Activated naive CD8-positive, alpha-beta T cell treated with anti-CD3 and anti-CD28 coated beads, Interleukin-2, amount 50 U/mL, for 16 hours (primary cell): ENCODE results near the gene SMAD4.
"Not testable (repeated sequence)": the region's sequence is repeated elsewhere in the genome, so short reads cannot be mapped to it uniquely, and the experiment has no call there.

Experiments
- DNase-seq: peaks from one replicate; pipeline ENCODE4 v3.0.0-alpha.2; 2020; ENCODE audit warnings: low read depth, low spot score

SMAD4 gene

GRCh38 chr18:51069885-51070284 lies 39.9 kb downstream of the SMAD4 start:
- no peak for DNase-seq

GRCh38 chr18:51070545-51070944 lies 40.5 kb downstream of the SMAD4 start:
- no peak for DNase-seq

GRCh38 chr18:51072586-51073313 lies 42.7 kb downstream of the SMAD4 start:
- DNase-seq: no peak

GRCh38 chr18:51074605-51075004 lies 44.6 kb downstream of the SMAD4 start:
- no peak for DNase-seq

- no peak for DNase-seq
Measured at GRCh38 chr18:51076503-51076902, 46.5 kb downstream of the SMAD4 start.

- no peak for DNase-seq
Measured at GRCh38 chr18:51077217-51077616, 47.2 kb downstream of the SMAD4 start.

GRCh38 chr18:51078026-51078425 lies 48.0 kb downstream of the SMAD4 start:
- no peak for DNase-seq

- DNase-seq: no peak
Measured at GRCh38 chr18:51082571-51083267, 52.7 kb downstream of the SMAD4 start.

- DNase-seq: no peak
Measured at GRCh38 chr18:51083398-51083797, 53.4 kb downstream of the SMAD4 start.

- no peak for DNase-seq
Measured at GRCh38 chr18:51088410-51088809, 58.4 kb downstream of the SMAD4 start.

GRCh38 chr18:51089691-51090090 lies 59.7 kb downstream of the SMAD4 start:
- DNase-seq: no peak

GRCh38 chr18:51091270-51091669 lies 61.3 kb downstream of the SMAD4 start:
- no peak for DNase-seq

GRCh38 chr18:51092117-51092516 lies 62.1 kb downstream of the SMAD4 start:
- no peak for DNase-seq

- not testable (repeated sequence) for DNase-seq
Measured at GRCh38 chr18:51092967-51093366, 63.0 kb downstream of the SMAD4 start.

GRCh38 chr18:51097021-51097822 lies 67.2 kb downstream of the SMAD4 start:
- no peak for DNase-seq

GRCh38 chr18:51098082-51098481 lies 68.1 kb downstream of the SMAD4 start:
- DNase-seq: no peak

GRCh38 chr18:51098513-51098912 lies 68.5 kb downstream of the SMAD4 start:
- DNase-seq: no peak

GRCh38 chr18:51100385-51101120 lies 70.5 kb downstream of the SMAD4 start:
- DNase-seq: no peak

GRCh38 chr18:51107082-51107481 lies 77.1 kb downstream of the SMAD4 start:
- no peak for DNase-seq

GRCh38 chr18:51107598-51108305 lies 77.7 kb downstream of the SMAD4 start:
- no peak for DNase-seq

- DNase-seq: no peak
Measured at GRCh38 chr18:51108330-51108729, 78.3 kb downstream of the SMAD4 start.
